ENCODE measurements around the gene APLP1.

APLP1 gene

DNA sequence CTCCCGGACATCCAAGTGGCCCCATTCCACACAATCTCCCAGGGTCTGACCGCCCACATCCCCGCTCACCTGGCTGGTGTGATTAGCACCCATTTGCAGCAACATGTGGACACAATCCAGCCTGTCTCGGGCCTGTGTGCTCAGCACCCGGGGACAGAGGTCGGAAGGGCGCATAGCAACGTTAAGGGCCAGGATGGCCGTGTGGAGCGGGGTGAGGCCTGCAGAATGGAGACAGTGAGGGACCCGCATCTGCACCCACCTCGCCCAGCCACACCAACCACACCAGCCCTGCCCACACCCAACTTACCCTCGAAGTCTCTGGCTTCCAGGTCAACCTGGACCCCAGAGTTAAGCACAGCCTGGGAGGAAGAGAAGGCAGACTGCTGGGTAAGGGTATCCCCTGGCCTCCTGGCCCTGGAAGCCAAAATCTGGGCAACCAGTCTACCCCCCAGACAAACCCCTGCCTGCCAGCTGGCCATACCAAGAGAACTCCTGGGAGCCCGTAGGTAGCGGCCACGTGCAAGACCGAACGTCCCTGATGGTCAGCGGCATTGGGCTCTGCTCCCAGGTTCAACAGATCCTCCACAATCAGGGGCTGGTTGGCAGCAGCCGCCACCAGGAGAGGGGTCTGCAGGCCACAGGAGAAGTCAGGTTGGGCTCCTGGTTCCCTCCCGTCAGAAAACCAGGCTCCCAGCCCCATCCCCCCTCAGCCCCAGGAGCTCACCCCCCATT, 27.7 kb downstream of the APLP1 start:
- TF ChIP-seq, protein P1, sequence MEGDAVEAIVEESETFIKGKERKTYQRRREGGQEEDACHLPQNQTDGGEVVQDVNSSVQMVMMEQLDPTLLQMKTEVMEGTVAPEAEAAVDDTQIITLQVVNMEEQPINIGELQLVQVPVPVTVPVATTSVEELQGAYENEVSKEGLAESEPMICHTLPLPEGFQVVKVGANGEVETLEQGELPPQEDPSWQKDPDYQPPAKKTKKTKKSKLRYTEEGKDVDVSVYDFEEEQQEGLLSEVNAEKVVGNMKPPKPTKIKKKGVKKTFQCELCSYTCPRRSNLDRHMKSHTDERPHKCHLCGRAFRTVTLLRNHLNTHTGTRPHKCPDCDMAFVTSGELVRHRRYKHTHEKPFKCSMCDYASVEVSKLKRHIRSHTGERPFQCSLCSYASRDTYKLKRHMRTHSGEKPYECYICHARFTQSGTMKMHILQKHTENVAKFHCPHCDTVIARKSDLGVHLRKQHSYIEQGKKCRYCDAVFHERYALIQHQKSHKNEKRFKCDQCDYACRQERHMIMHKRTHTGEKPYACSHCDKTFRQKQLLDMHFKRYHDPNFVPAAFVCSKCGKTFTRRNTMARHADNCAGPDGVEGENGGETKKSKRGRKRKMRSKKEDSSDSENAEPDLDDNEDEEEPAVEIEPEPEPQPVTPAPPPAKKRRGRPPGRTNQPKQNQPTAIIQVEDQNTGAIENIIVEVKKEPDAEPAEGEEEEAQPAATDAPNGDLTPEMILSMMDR (conservative IDR thresholded peaks at IDR 0.05; ENCODE audit: low read depth, low read length): no peak
- DNase-seq (ENCODE audit: low read depth): no peak
- no peak overlapping the region for H3K4me3 ChIP-seq (ENCODE audit: low read length)

DNA sequence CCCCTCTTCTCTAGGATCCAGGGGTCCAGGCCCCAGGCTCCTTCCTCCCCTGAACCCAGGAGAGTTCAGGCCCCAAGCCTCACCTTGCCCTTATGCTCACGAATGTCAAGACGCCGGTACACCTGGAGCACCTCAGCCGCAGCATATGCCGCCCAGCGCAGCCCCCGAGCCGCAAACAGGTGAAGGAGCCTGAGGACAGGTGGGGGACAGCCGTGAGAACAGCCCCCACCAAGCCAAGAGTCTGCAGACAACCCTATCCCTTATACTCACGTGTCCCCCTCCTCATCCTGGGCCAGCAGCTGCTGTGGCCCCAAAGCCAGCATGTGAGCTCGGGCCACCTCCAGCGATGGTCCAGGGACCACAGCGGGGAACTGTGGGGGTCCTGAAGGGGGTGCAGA, 28.3 kb downstream of the APLP1 start:
- TF ChIP-seq, protein P1 (conservative IDR thresholded peaks at IDR 0.05; ENCODE audit: low read depth, low read length): no peak
- no peak overlapping the region for H3K4me3 ChIP-seq (ENCODE audit: low read length)
- no peak for DNase-seq (ENCODE audit: low read depth)

DNA sequence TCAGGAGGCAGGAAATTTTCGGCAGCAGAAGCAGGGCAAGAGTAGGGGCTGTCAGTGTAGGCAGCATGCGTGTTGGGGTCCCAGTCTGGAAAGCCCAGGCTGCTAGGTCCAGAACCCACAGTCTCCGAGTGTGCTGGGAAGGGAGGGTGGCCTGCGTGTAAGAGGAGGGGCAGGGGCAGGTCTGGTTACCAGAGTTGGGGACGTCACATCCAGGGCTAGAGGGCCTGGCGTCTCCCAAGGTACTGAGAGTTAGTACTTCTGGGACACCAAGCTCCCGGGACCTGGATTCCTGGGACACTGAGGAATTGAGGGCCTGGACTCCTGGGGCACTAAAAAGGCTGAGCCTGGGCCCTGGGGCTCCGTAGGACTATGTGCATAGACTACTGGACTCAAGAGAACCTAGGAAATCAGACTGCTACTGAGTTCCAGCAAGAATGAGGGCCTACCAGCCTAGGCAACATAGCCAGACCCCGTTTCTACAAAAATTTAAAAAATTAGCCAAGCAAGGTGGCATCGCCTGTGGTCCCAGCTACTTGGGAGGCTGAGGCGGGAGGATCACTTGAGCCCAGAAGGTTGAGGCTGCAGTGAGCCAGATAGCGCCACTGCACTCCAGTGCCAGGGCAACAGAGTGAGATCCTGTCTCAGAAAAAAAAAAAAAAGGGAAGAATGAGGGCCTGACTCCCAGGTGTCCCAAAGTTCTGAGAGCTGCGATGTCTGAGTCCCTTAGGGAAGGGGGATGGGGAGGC, 29.5 kb downstream of the APLP1 start:
- TF ChIP-seq, protein P1 (conservative IDR thresholded peaks at IDR 0.05; ENCODE audit: low read depth, low read length): no peak
- DNase-seq (ENCODE audit: low read depth): no peak
- H3K4me3 ChIP-seq (ENCODE audit: low read length): peak overlapping the region; percentile 70

DNA sequence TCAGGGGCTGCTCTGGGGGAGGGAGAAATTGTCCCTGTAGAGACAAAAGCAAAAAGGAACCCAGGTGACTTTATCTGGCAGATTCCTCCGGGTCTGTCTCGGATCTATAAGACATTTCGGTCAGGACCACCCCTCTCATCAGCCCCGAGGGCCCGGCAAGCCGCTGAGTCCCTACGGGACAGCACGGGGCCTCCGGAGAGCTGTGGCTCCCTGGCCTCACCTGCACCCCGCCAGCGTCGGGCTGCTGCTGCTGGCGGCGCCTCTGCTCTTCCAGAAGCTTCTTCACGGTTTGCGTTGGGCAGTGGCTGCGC, 30.1 kb downstream of the APLP1 start:
- TF ChIP-seq, protein P1 (conservative IDR thresholded peaks at IDR 0.05; ENCODE audit: low read depth, low read length): no peak
- H3K4me3 ChIP-seq (ENCODE audit: low read length): peak overlapping the region; percentile 70
- no peak for DNase-seq (ENCODE audit: low read depth)

DNA sequence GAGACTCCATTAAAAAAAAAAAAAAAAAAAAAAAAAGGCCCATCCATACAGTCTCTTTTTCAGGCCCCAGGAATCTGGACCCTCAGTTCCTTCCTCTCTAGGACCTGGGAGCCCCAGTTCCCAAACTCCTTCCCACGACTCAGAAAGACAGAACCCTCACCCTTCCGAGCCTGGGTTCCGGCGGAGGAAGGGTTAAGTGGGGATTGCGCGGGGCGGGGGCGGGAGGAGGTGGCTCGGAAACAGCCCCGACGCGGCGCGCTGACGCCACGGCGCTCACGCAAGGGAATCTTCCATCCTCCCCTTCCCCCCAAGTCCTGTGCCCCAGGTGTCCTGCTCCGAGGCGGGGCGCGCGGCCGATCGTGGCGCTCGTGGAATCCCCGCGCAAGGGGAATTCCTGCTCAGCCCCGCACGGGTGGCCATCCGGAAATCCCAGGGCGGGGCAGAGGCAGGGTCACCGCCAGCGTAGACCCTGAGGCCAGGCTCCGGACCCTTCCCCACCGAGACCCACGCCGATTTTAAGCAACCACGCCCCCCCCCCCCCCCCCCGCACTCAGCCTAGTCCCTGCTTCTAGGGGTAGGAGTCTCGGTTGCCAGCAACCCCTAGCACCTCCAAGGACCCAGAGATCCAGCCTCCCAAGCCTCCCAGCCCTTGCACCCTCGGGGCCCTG, 31.3 kb downstream of the APLP1 start:
- TF ChIP-seq, protein P1 (conservative IDR thresholded peaks at IDR 0.05; ENCODE audit: low read depth, low read length): no peak
- H3K4me3 ChIP-seq (ENCODE audit: low read length): peak overlapping the region; percentile 70
- peak; percentile 23 for DNase-seq (ENCODE audit: low read depth)

DNA sequence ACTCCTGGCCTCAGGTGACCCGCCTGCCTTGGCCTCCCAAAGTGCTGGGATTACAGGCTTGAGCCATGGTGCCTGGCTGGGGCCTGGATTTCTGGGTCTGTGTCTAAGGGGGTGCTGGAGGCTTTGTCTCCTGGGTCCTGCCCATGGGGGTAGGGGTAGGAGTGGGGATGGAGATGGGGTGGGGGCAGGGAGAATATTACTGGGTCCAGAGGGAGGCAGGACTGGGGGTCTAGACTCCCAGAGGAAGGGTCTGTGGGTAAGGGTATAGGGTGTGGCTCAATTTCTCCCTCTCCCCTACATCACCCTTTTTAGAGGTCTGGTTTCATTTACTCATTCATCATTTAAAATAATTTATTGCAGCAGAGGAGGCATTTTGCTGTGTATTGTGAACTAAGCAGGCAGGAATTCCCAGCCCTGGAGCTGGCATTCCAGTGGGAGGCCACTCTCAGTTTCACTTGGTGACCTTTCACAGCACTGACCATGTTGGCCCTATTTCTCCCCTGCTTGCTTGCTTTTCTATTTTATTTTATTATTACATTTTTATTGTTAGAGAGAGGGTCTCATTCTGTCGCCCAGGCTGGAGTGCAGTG, 32.8 kb downstream of the APLP1 start:
- H3K4me3 ChIP-seq (ENCODE audit: low read length): no peak overlapping the region
- no peak for DNase-seq (ENCODE audit: low read depth)
- TF ChIP-seq, protein P1 (conservative IDR thresholded peaks at IDR 0.05; ENCODE audit: low read depth, low read length): no peak

All from retinal pigment epithelial cell (primary cell).